AG20443 (cell line): ENCODE data around the gene PITPNM1.
"Not testable (repeated sequence)": the region's sequence is repeated elsewhere in the genome, so short reads cannot be mapped to it uniquely, and the experiment has no call there.

ENCODE experiments used
- DNase-seq: peaks from one replicate; pipeline ENCODE4 v3.0.0; 2012; ENCODE audit warnings: low spot score, mixed read lengths

PITPNM1 gene

GRCh38 chr11:67504950-67505581 is at the start of gene PITPNM1:
Gene PITPNM1 (minus strand): TSS chr11:67505363. CDS start chr11:67504180, 1,183 bp downstream.
- DNase-seq: peak; percentile 72

- DNase-seq: not testable (repeated sequence)
These were observed 46.5 kb upstream of the PITPNM1 start for GRCh38 chr11:67551697-67552096.

- DNase-seq: no peak
These were observed 46.0 kb upstream of the PITPNM1 start for GRCh38 chr11:67551127-67551526.

- DNase-seq: no peak
These were observed 43.5 kb upstream of the PITPNM1 start for GRCh38 chr11:67548555-67549110.

- not testable (repeated sequence) for DNase-seq
These were observed 42.9 kb upstream of the PITPNM1 start for GRCh38 chr11:67548112-67548511.

- DNase-seq: no peak
These were observed 40.1 kb upstream of the PITPNM1 start for GRCh38 chr11:67545280-67545679.

- no peak for DNase-seq
These were observed 39.6 kb upstream of the PITPNM1 start for GRCh38 chr11:67544616-67545242.

- DNase-seq: no peak
These were observed 38.4 kb upstream of the PITPNM1 start for GRCh38 chr11:67543585-67543984.

- DNase-seq: peak; percentile 3
These were observed 37.8 kb upstream of the PITPNM1 start for GRCh38 chr11:67542971-67543370.

- DNase-seq: no peak
These were observed 37.0 kb upstream of the PITPNM1 start for GRCh38 chr11:67542169-67542568.

- DNase-seq: no peak
These were observed 36.0 kb upstream of the PITPNM1 start for GRCh38 chr11:67541198-67541597.

- no peak for DNase-seq
These were observed 34.4 kb upstream of the PITPNM1 start for GRCh38 chr11:67539550-67539949.

GRCh38 chr11:67538823-67539505 is 33.8 kb upstream of the PITPNM1 start:
- no peak for DNase-seq

GRCh38 chr11:67538306-67538705 is 33.1 kb upstream of the PITPNM1 start:
- no peak for DNase-seq

GRCh38 chr11:67535561-67535960 is 30.4 kb upstream of the PITPNM1 start:
- DNase-seq: no peak

GRCh38 chr11:67534070-67534679 is 29.0 kb upstream of the PITPNM1 start:
- no peak for DNase-seq

- no peak for DNase-seq
These were observed 27.7 kb upstream of the PITPNM1 start for GRCh38 chr11:67532889-67533288.

- no peak for DNase-seq
These were observed 25.1 kb upstream of the PITPNM1 start for GRCh38 chr11:67530282-67530592.

GRCh38 chr11:67528376-67528775 is 23.2 kb upstream of the PITPNM1 start:
- DNase-seq: no peak

GRCh38 chr11:67525275-67525976 is 20.3 kb upstream of the PITPNM1 start:
- no peak for DNase-seq

GRCh38 chr11:67524480-67524808 is 19.3 kb upstream of the PITPNM1 start:
- DNase-seq: no peak
